NCI-H82 (cell line): Measurements from ENCODE around the gene GSPT1.

Source experiments
- DNase-seq: peaks from one replicate; lab custom pipeline; 2025; lab: John Stamatoyannopoulos, UW

GSPT1 gene

GRCh38 chr16:11913425-11914079 lies 2.2 kb downstream of the GSPT1 start:
- no peak for DNase-seq

GRCh38 chr16:11909653-11910545 lies 5.9 kb downstream of the GSPT1 start:
- no peak for DNase-seq

- DNase-seq: no peak
Measured at GRCh38 chr16:11907160-11907970, 8.4 kb downstream of the GSPT1 start.

GRCh38 chr16:11903906-11904305 lies 11.8 kb downstream of the GSPT1 start:
- no peak for DNase-seq

- DNase-seq: no peak
Measured at GRCh38 chr16:11901091-11901490, 14.7 kb downstream of the GSPT1 start.

- no peak for DNase-seq
Measured at GRCh38 chr16:11896486-11897176, 19.1 kb downstream of the GSPT1 start.

- no peak for DNase-seq
Measured at GRCh38 chr16:11893571-11893970, 22.2 kb downstream of the GSPT1 start.

- no peak for DNase-seq
Measured at GRCh38 chr16:11892761-11893160, 23.0 kb downstream of the GSPT1 start.

- no peak for DNase-seq
Measured at GRCh38 chr16:11890231-11890965, 25.4 kb downstream of the GSPT1 start.

GRCh38 chr16:11886881-11887280 lies 28.9 kb downstream of the GSPT1 start:
- no peak for DNase-seq

GRCh38 chr16:11884035-11884434 lies 31.7 kb downstream of the GSPT1 start:
- DNase-seq: no peak

GRCh38 chr16:11880007-11880406 lies 35.7 kb downstream of the GSPT1 start:
- DNase-seq: no peak

- DNase-seq: no peak
Measured at GRCh38 chr16:11877374-11877773, 38.4 kb downstream of the GSPT1 start.

- no peak for DNase-seq
Measured at GRCh38 chr16:11876306-11876705, 39.5 kb downstream of the GSPT1 start.

- no peak for DNase-seq
Measured at GRCh38 chr16:11875721-11876120, 40.0 kb downstream of the GSPT1 start.

- DNase-seq: peak; percentile 85
Measured at GRCh38 chr16:11871193-11871592, 44.6 kb downstream of the GSPT1 start.

- no peak for DNase-seq
Measured at GRCh38 chr16:11870399-11870798, 45.4 kb downstream of the GSPT1 start.

GRCh38 chr16:11869353-11870228 lies 46.2 kb downstream of the GSPT1 start:
- DNase-seq: no peak

GRCh38 chr16:11868412-11868980 lies 47.3 kb downstream of the GSPT1 start:
- DNase-seq: peak; percentile 57

GRCh38 chr16:11862489-11862888 lies 53.3 kb downstream of the GSPT1 start:
- DNase-seq: no peak
